ENCODE results near the gene CHD9.

Gene CHD9

GRCh38 chr16:53357208-53357586, 302.4 kb downstream of the CHD9 start:
- no peak overlapping the region for H3K4me3 ChIP-seq (ENCODE audit: low read depth, low read length)

GRCh38 chr16:53357955-53358354, 303.2 kb downstream of the CHD9 start:
- no peak overlapping the region for H3K4me3 ChIP-seq (ENCODE audit: low read depth, low read length)

DNA sequence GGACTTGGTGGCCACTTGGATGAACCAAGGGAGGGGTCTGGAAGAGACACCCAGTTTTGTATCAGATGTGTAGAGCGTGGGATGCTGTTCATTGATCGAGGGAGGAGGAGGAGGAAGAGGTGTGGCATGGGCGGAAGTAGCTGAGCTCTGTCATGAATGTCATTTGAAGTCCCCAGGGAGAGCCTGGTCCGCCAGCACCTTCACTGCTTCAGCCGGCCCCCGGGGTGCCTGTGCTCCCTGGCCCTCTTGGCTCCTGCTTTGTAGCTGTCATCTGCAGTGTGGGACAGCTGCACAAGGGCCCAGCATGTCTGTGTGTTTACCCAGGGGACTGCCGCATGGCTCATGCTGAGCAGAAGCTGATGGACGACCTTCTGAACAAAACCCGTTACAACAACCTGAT, 304.1 kb downstream of the CHD9 start:
- no peak overlapping the region for H3K4me3 ChIP-seq (ENCODE audit: low read depth, low read length)

DNA sequence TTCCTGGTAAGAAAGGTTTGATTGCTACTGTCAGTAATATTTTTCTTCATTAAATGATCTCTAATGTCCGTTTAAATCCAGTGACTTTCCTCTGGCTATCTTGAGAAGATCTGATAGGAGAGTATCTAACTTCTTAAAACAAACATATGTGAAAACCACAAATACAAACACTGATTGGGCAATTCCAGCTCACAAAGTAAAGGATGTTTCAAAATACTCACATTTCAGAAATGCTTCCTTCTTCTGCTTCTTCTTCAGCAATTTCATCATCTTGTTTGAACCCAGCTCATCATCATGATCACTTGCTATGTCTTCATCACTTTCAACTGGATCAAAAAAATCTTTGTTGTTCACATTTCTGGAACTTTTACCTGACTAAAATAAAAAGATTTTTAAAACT, 315.1 kb downstream of the CHD9 start:
- H3K4me3 ChIP-seq (ENCODE audit: low read depth, low read length), result no peak overlapping the region

GRCh38 chr16:53370827-53371226, 316.0 kb downstream of the CHD9 start:
- H3K4me3 ChIP-seq (ENCODE audit: low read depth, low read length), result no peak overlapping the region

DNA sequence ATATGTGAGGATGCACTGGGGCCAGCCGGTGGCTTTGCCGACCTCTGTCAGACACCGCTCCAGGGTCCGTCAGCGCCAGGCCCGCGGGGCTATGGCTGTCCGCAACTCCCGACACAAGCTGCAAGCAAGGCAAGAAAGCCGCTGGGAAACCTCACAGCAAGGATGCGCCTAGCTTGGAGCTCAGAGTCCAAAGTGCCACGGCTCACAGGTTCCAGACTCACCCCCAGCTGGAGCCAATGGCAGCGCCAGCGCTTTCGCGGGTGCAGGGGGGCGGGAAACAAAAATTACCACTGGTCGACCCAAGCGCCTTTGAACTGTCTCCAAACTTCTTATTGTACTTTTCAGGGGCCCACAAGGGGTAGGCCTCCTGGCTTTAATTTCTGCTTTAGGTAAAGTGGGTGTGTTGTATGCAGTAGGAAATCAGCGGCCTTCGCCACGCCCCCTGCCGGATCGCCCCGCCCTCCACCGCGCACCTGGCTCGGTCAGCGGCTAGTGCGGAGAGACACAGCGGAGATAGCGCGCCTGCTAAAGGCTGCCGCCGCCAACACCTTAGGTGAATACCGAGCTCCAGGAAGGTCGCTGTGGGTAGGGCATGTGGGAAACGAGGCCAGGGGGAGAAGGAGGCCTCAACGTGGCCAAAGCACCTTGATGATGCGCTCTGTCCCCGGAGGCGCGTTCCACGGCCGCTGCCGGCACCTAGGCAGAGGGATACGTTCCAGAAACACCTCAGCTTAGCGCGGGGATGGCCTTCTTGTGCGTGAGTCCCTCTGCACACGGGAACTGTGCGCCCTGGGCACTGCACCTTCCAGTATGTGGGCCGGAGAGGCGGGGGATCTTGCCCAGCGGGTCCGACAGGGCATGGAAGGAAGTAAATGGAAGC, 318.4 kb downstream of the CHD9 start:
- H3K4me3 ChIP-seq (ENCODE audit: low read depth, low read length), result no peak overlapping the region

DNA sequence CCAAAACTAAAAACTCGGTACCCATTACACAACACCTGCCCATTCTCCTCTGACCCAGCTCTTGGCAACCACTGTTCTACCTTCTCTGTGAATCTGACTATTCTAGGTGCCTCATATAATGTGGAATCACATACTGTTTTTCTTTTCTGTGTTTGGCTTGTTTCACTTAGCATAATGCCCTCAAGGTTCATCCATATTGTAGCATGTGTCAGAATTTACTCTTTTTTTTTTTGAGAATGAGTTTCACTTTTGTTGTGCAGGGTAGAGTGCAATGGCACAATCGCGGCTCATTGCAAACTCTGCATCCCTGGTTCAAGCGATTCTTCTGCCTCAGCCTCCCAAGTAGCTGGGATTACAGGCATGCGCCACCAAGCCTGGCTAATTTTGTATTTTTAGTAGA, 320.0 kb downstream of the CHD9 start:
- no peak overlapping the region for H3K4me3 ChIP-seq (ENCODE audit: low read depth, low read length)

GRCh38 chr16:53378138-53378537, 323.3 kb downstream of the CHD9 start:
- H3K4me3 ChIP-seq (ENCODE audit: low read depth, low read length), result no peak overlapping the region
